ENCODE measurements around the gene ZNF213.

The ZNF213 gene

GRCh38 chr16:3147757-3148104 is 12.9 kb downstream of the ZNF213 start:
- WGBS (ENCODE audit: extremely low coverage, insufficient coverage, insufficient read length), result no CpG with 5 or more reads among the region's 5 CpGs
- H3K4ac ChIP-seq (ENCODE audit: low read depth, low read length), result no peak overlapping the region
- H4K8ac ChIP-seq (ENCODE audit: low read depth, low read length), result no peak overlapping the region
- no peak overlapping the region for H2BK120ac ChIP-seq (ENCODE audit: insufficient read depth, low read length, poor library complexity)
- H2AFZ ChIP-seq (ENCODE audit: insufficient read depth, low read length, poor library complexity), result no peak overlapping the region
- no peak for DNase-seq
- no peak overlapping the region for H4K91ac ChIP-seq (ENCODE audit: low read depth, low read length)
- H4K12ac ChIP-seq (ENCODE audit: low read depth, low read length), result no peak overlapping the region
- no peak overlapping the region for H2BK5ac ChIP-seq (ENCODE audit: low read depth, low read length, poor library complexity)
- H3K36me3 ChIP-seq (ENCODE audit: control insufficient read depth in 1 of 2, insufficient read depth in 2 of 2, low read length in 2 of 2), result peaks cover under 1 to 1% of the 10 kb centered on the region in 2 experiments
- no peak overlapping the region for H2BK12ac ChIP-seq (ENCODE audit: low read length)
- peaks cover 3% of the 10 kb centered on the region for H3K79me2 ChIP-seq (ENCODE audit: control insufficient read depth, insufficient read depth, low read length, poor library complexity)
- no peak overlapping the region for H3K18ac ChIP-seq (ENCODE audit: low read length)
- peaks cover 8% of the 10 kb centered on the region for H3K79me1 ChIP-seq (ENCODE audit: low read length)
- no peak overlapping the region for H3K9ac ChIP-seq (ENCODE audit: low read length)
- H2AK5ac ChIP-seq (ENCODE audit: low read length), result no peak overlapping the region
- peaks cover 4 to 10% of the 10 kb centered on the region in 2 experiments for H3K4me1 ChIP-seq (ENCODE audit: control insufficient read depth in 1 of 2, insufficient read depth in 2 of 2, low read length in 2 of 2)
- no peak overlapping the region for H3K4me2 ChIP-seq (ENCODE audit: low read length)
- no peak overlapping the region for H3K23ac ChIP-seq (ENCODE audit: low read length)
- no peak overlapping the region for H3K14ac ChIP-seq (ENCODE audit: low read length)
- H3K9me3 ChIP-seq (ENCODE audit: insufficient read depth, low read depth, low read length), result peaks cover 2% of the 10 kb centered on the region
- no peak overlapping the region for H3K27ac ChIP-seq (ENCODE audit: low read depth, low read length)
- no peak overlapping the region for H3K4me3 ChIP-seq (ENCODE audit: low read depth, low read length)
- no peaks in the 10 kb centered on the region for H3K27me3 ChIP-seq (ENCODE audit: insufficient read depth, low read length)

- Histone ChIP-seq H2BK120ac (ENCODE audit: insufficient read depth, low read length, poor library complexity) (no peak overlapping the region), H2BK12ac (ENCODE audit: low read length) (no peak overlapping the region), H3K18ac (ENCODE audit: low read length) (no peak overlapping the region), H3K4me2 (ENCODE audit: low read length) (no peak overlapping the region), H3K9ac (ENCODE audit: low read length) (no peak overlapping the region), H3K23ac (ENCODE audit: low read length) (no peak overlapping the region), H3K9me3 (ENCODE audit: insufficient read depth, low read depth, low read length) (no peaks in the 10 kb centered on the region), H2AFZ (ENCODE audit: insufficient read depth, low read length, poor library complexity) (no peak overlapping the region), H3K36me3 (ENCODE audit: control insufficient read depth in 1 of 2, insufficient read depth in 2 of 2, low read length in 2 of 2) (no peaks in the 10 kb centered on the region), H3K27ac (ENCODE audit: low read depth, low read length) (no peak overlapping the region), H4K8ac (ENCODE audit: low read depth, low read length) (no peak overlapping the region), H3K4me1 (ENCODE audit: control insufficient read depth in 1 of 2, insufficient read depth in 2 of 2, low read length in 2 of 2) (peaks cover 4 to 10% of the 10 kb centered on the region in 2 experiments), H3K27me3 (ENCODE audit: insufficient read depth, low read length) (no peaks in the 10 kb centered on the region), H4K12ac (ENCODE audit: low read depth, low read length) (no peak overlapping the region), H4K91ac (ENCODE audit: low read depth, low read length) (no peak overlapping the region), H2AK5ac (ENCODE audit: low read length) (no peak overlapping the region), H3K79me2 (ENCODE audit: control insufficient read depth, insufficient read depth, low read length, poor library complexity) (peaks cover 3% of the 10 kb centered on the region), H3K4ac (ENCODE audit: low read depth, low read length) (no peak overlapping the region), H3K4me3 (ENCODE audit: low read depth, low read length) (no peak overlapping the region), H3K14ac (ENCODE audit: low read length) (no peak overlapping the region), H2BK5ac (ENCODE audit: low read depth, low read length, poor library complexity) (no peak overlapping the region), H3K79me1 (ENCODE audit: low read length) (peaks cover 8% of the 10 kb centered on the region)
- DNase-seq, result no peak
- WGBS (ENCODE audit: extremely low coverage, insufficient coverage, insufficient read length), result no CpG with 5 or more reads among the region's 13 CpGs
Measured at GRCh38 chr16:3148256-3149192, 13.7 kb downstream of the ZNF213 start.

- Histone ChIP-seq H3K9me3 (ENCODE audit: insufficient read depth, low read depth, low read length) (no peaks in the 10 kb centered on the region), H2BK5ac (ENCODE audit: low read depth, low read length, poor library complexity) (no peak overlapping the region), H4K91ac (ENCODE audit: low read depth, low read length) (no peak overlapping the region), H3K4me1 (ENCODE audit: control insufficient read depth in 1 of 2, insufficient read depth in 2 of 2, low read length in 2 of 2) (peaks cover 4 to 10% of the 10 kb centered on the region in 2 experiments), H3K4me3 (ENCODE audit: low read depth, low read length) (no peak overlapping the region), H3K9ac (ENCODE audit: low read length) (no peak overlapping the region), H2AK5ac (ENCODE audit: low read length) (no peak overlapping the region), H3K27ac (ENCODE audit: low read depth, low read length) (no peak overlapping the region), H2BK12ac (ENCODE audit: low read length) (no peak overlapping the region), H3K79me1 (ENCODE audit: low read length) (peaks cover 8% of the 10 kb centered on the region), H4K8ac (ENCODE audit: low read depth, low read length) (no peak overlapping the region), H3K18ac (ENCODE audit: low read length) (no peak overlapping the region), H3K27me3 (ENCODE audit: insufficient read depth, low read length) (no peaks in the 10 kb centered on the region), H3K79me2 (ENCODE audit: control insufficient read depth, insufficient read depth, low read length, poor library complexity) (peaks cover 3% of the 10 kb centered on the region), H2AFZ (ENCODE audit: insufficient read depth, low read length, poor library complexity) (no peak overlapping the region), H3K4ac (ENCODE audit: low read depth, low read length) (no peak overlapping the region), H4K12ac (ENCODE audit: low read depth, low read length) (no peak overlapping the region), H3K4me2 (ENCODE audit: low read length) (no peak overlapping the region), H2BK120ac (ENCODE audit: insufficient read depth, low read length, poor library complexity) (no peak overlapping the region), H3K36me3 (ENCODE audit: control insufficient read depth in 1 of 2, insufficient read depth in 2 of 2, low read length in 2 of 2) (no peaks in the 10 kb centered on the region), H3K23ac (ENCODE audit: low read length) (no peak overlapping the region), H3K14ac (ENCODE audit: low read length) (no peak overlapping the region)
- peak; percentile 10 to 42 for DNase-seq
- WGBS (ENCODE audit: extremely low coverage, insufficient coverage, insufficient read length), result no CpG with 5 or more reads among the region's 6 CpGs
Measured at GRCh38 chr16:3149193-3149530, 14.3 kb downstream of the ZNF213 start.

- Histone ChIP-seq H4K91ac (ENCODE audit: low read depth, low read length) (peak overlapping the region; percentile 87), H2AK5ac (ENCODE audit: low read length) (no peak overlapping the region), H2BK12ac (ENCODE audit: low read length) (peak overlapping the region; percentile 2), H3K79me2 (ENCODE audit: control insufficient read depth, insufficient read depth, low read length, poor library complexity) (peaks cover 3% of the 10 kb centered on the region), H3K18ac (ENCODE audit: low read length) (peak overlapping the region; percentile 84), H3K79me1 (ENCODE audit: low read length) (peaks cover 8% of the 10 kb centered on the region), H4K8ac (ENCODE audit: low read depth, low read length) (peak overlapping the region; percentile 87), H4K12ac (ENCODE audit: low read depth, low read length) (peak overlapping the region; percentile 40), H3K4me2 (ENCODE audit: low read length) (peak overlapping the region; percentile 89), H3K27me3 (ENCODE audit: insufficient read depth, low read length) (no peaks in the 10 kb centered on the region), H3K23ac (ENCODE audit: low read length) (no peak overlapping the region), H2BK120ac (ENCODE audit: insufficient read depth, low read length, poor library complexity) (peak overlapping the region; percentile 29), H3K4me1 (ENCODE audit: control insufficient read depth in 1 of 2, insufficient read depth in 2 of 2, low read length in 2 of 2) (peaks cover 4 to 10% of the 10 kb centered on the region in 2 experiments), H3K27ac (ENCODE audit: low read depth, low read length) (peak overlapping the region; percentile 54), H3K4me3 (ENCODE audit: low read depth, low read length) (peak overlapping the region; percentile 85), H3K4ac (ENCODE audit: low read depth, low read length) (no peak overlapping the region), H2AFZ (ENCODE audit: insufficient read depth, low read length, poor library complexity) (peak overlapping the region; percentile 46), H3K9ac (ENCODE audit: low read length) (peak overlapping the region; percentile 64), H3K9me3 (ENCODE audit: insufficient read depth, low read depth, low read length) (no peaks in the 10 kb centered on the region), H2BK5ac (ENCODE audit: low read depth, low read length, poor library complexity) (peak overlapping the region; percentile 24), H3K36me3 (ENCODE audit: control insufficient read depth in 1 of 2, insufficient read depth in 2 of 2, low read length in 2 of 2) (no peaks in the 10 kb centered on the region), H3K14ac (ENCODE audit: low read length) (peak overlapping the region; percentile 80)
- no CpG with 5 or more reads among the region's 41 CpGs for WGBS (ENCODE audit: extremely low coverage, insufficient coverage, insufficient read length)
- peak; percentile 30 to 51 for DNase-seq
Measured at GRCh38 chr16:3149630-3150345, 15.0 kb downstream of the ZNF213 start.

Measured in trophoblast cell (in vitro differentiated cells and primary cell).